Endothelial cell of umbilical vein (primary cell): ENCODE results near the gene CCR2. TPM values are rescaled to one million over a fixed set of nuclear protein-coding genes. Genes with fewer than 3 reads are reported as not detected.

Experiments
- BruUV-seq: library from RNA; stranded (reverse); fragments of 400-500 nt; replicated peaks from 2 replicates; lab custom pipeline; 2021; lab: Mats Ljungman, UMichigan
- CTCF ChIA-PET: fragments of 300-600, 350-600 bp; sonication (Branson Sonifier 250); formaldehyde crosslinking; loops from one replicate; lab custom pipeline; 2021; ENCODE audit warnings: antibody characterized with exemption, inconsistent platforms; lab: Charles Lee
- POLR2A ChIA-PET: fragments of 300-600, 350-600 bp; sonication (Branson Sonifier 250); formaldehyde crosslinking; loops from one replicate; lab custom pipeline; 2021; ENCODE audit warnings: antibody characterized with exemption, inconsistent platforms; lab: Charles Lee
- DNase-seq: peaks from one replicate; pipeline ENCODE4 v3.0.0-alpha.2; 2011; ENCODE audit warnings: low read depth, low spot score
- FAIRE-seq: peaks from 2 replicates; lab custom pipeline; 2011; peaks lifted over from hg19 to GRCh38; lab: Jason Lieb, UNC
- H2AFZ ChIP-seq: 2 replicates; pipeline ENCODE4 v1.6.0; 2012; ENCODE audit warnings: low read depth, low read length, control low read depth, inconsistent platforms
- H3K27ac ChIP-seq: 2 replicates; pipeline ENCODE4 v1.5.1; 2011; ENCODE audit warnings: low read depth, mild to moderate bottlenecking, control low read depth, low read length, moderate library complexity; ENCODE audit not compliant: insufficient read depth
- H3K27me3 ChIP-seq, 2 experiments: 2 replicates each; pipeline versions ENCODE4 v1.6.0 to v1.6.1; 2011; ENCODE audit warnings: low read length in 2 of 2, mixed read lengths in 1 of 2; ENCODE audit not compliant: control insufficient read depth in 2 of 2, insufficient read depth in 2 of 2
- H3K36me3 ChIP-seq, 2 experiments: 2 replicates in 1 of 2; 3 replicates in 1 of 2; pipeline ENCODE4 v1.5.1; 2011; ENCODE audit warnings: low read length in 2 of 2, mild to moderate bottlenecking in 1 of 2, moderate library complexity in 1 of 2; ENCODE audit not compliant: control insufficient read depth in 2 of 2, insufficient read depth in 2 of 2; ENCODE audit errors: extremely low read depth in 1 of 2
- H3K4me1 ChIP-seq: 3 replicates; pipeline ENCODE4 v1.5.1; 2011; ENCODE audit warnings: mild to moderate bottlenecking, low read length; ENCODE audit not compliant: control insufficient read depth, insufficient read depth; ENCODE audit errors: extremely low read depth
- H3K4me2 ChIP-seq: 2 replicates; pipeline ENCODE4 v1.6.1; 2011; ENCODE audit warnings: low read length, control low read depth, mixed read lengths; ENCODE audit not compliant: insufficient read depth
- H3K4me3 ChIP-seq, 3 experiments: fragments of 200-600 bp in 1 of 3; sonication (generic), shearing (Covaris generic) in 1 of 3; replicated peaks in 1 of 3; 2 replicates each; pipeline ENCODE4 v1.5.1; 2011 to 2016; ENCODE audit warnings: control low read depth in 3 of 3, low read length in 3 of 3, mild to moderate bottlenecking in 2 of 3, inconsistent platforms in 1 of 3, low read depth in 1 of 3, moderate library complexity in 1 of 3; ENCODE audit not compliant: insufficient read depth in 1 of 3
- H3K79me2 ChIP-seq: 2 replicates; pipeline ENCODE4 v1.6.0; 2012; ENCODE audit warnings: low read length, inconsistent platforms; ENCODE audit not compliant: control insufficient read depth, insufficient read depth
- H3K9ac ChIP-seq: replicated peaks from 2 replicates; pipeline ENCODE3; 2011; ENCODE audit warnings: low read length, control low read depth; ENCODE audit not compliant: insufficient read depth; ENCODE audit errors: extremely low read depth
- H3K9me1 ChIP-seq: replicated peaks from 3 replicates; pipeline ENCODE4 v1.6.0; 2011; ENCODE audit warnings: mild to moderate bottlenecking, low read length; ENCODE audit not compliant: control insufficient read depth, insufficient read depth; ENCODE audit errors: extremely low read depth
- H3K9me3 ChIP-seq: replicated peaks from 2 replicates; pipeline ENCODE4 v1.5.1; 2012; ENCODE audit warnings: low read length, inconsistent platforms; ENCODE audit not compliant: control insufficient read depth, insufficient read depth
- H4K20me1 ChIP-seq: replicated peaks from 2 replicates; pipeline ENCODE3; 2011; ENCODE audit warnings: mild to moderate bottlenecking, low read length; ENCODE audit not compliant: control insufficient read depth, insufficient read depth; ENCODE audit errors: extremely low read depth
- CTCF ChIP-seq, 2 donors: IDR thresholded peaks; 1 replicate in 1 of 2; 2 replicates in 1 of 2; pipeline ENCODE4 v1.5.1; 2011; ENCODE audit warnings: low read length in 2 of 2, mild to moderate bottlenecking in 2 of 2, moderate library complexity in 2 of 2, control low read depth in 1 of 2, inconsistent platforms in 1 of 2, low read depth in 1 of 2; ENCODE audit not compliant: insufficient read depth in 1 of 2; ENCODE audit errors: extremely low read depth in 1 of 2
- EZH2 ChIP-seq: IDR thresholded peaks from 2 replicates; pipeline ENCODE4 v1.6.1; 2012; ENCODE audit warnings: borderline replicate concordance, low read depth, mild to moderate bottlenecking, moderate library complexity, low read length, inconsistent platforms; ENCODE audit not compliant: severe bottlenecking
- FOS ChIP-seq: IDR thresholded peaks from 2 replicates; pipeline ENCODE4 v1.6.1; 2011; ENCODE audit warnings: mild to moderate bottlenecking, low read length, moderate library complexity, borderline replicate concordance; ENCODE audit not compliant: insufficient read depth
- GATA2 ChIP-seq: IDR thresholded peaks from 2 replicates; pipeline ENCODE4 v1.7.0; 2011; ENCODE audit warnings: low read depth, mild to moderate bottlenecking, moderate library complexity, mixed read lengths, low read length; ENCODE audit not compliant: insufficient read length, insufficient read depth
- JUN ChIP-seq: IDR thresholded peaks from 2 replicates; pipeline ENCODE4 v1.6.1; 2011; ENCODE audit warnings: borderline replicate concordance, low read depth; ENCODE audit not compliant: insufficient read length, insufficient read depth
- MYC ChIP-seq: IDR thresholded peaks from one replicate; pipeline ENCODE4 v1.6.1; 2011; ENCODE audit warnings: mild to moderate bottlenecking, low read depth, low read length
- POLR2A ChIP-seq: IDR thresholded peaks from 2 replicates; pipeline ENCODE4 v1.6.1; 2012; ENCODE audit warnings: low read depth, mild to moderate bottlenecking, control low read depth, low read length
- POLR2AphosphoS5 ChIP-seq: IDR thresholded peaks from 2 replicates; pipeline ENCODE4 v1.6.1; 2012; ENCODE audit warnings: low read depth, mild to moderate bottlenecking, control low read depth, low read length, moderate library complexity; ENCODE audit not compliant: insufficient read depth
- dilution Hi-C: fragments of 300-500 bp; cut with MboI; formaldehyde crosslinking; loops from one replicate; pipeline ENCODE4 v1.15.0; 2019; ENCODE audit warnings: low sequenced_read_pairs; ENCODE audit not compliant: extremely low pct_ligation_motif_present
- intact Hi-C: fragments of 100-400 bp; cut with micrococcal nuclease; formaldehyde crosslinking; loops from one replicate; pipeline ENCODE4 v1.10.0; 2022
- polyA plus RNA-seq, 4 experiments: library from polyadenylated mRNA; depleted of rRNA in 3 of 4; stranded (reverse) in 3 of 4; unstranded in 1 of 4; fragments of >200 nt; gene quantifications; 2 replicates each; pipeline versions ENCODE4 v1.2.1 to v1.2.3, GENCODE V29; 2011 to 2012; ENCODE audit warnings: missing spikeins in 1 of 4
- total RNA-seq: library from RNA; stranded (reverse); gene quantifications from 2 replicates; pipeline ENCODE4 v1.2.3, GENCODE V29; 2021
- TF ChIP-seq, protein P1 (sequence below): IDR thresholded peaks from 2 replicates; pipeline ENCODE4 v1.6.1; 2011; ENCODE audit not compliant: insufficient read depth, insufficient read length

Gene CCR2
- total and polyA plus RNA-seq, 2 donors (not counting 3 experiments of a cell fraction or from before 2014, with no cell fraction given), result not detected

- H3K79me2 ChIP-seq, result no peaks in the 10 kb centered on the region
- DNase-seq, result no peak
- H2AFZ ChIP-seq, result no peak overlapping the region
- no peaks in the 10 kb centered on the region for H4K20me1 ChIP-seq
- POLR2A ChIA-PET, result no interaction called here
- H3K27me3 ChIP-seq, result peaks cover 8 to 13% of the 10 kb centered on the region in 2 experiments
- no peak overlapping the region for H3K27ac ChIP-seq
- no peaks in the 10 kb centered on the region for H3K36me3 ChIP-seq
- dilution Hi-C loops, result no loop called here
- FAIRE-seq, result no peak
- no peaks in the 10 kb centered on the region for H3K9me3 ChIP-seq
- H3K4me2 ChIP-seq, result no peak overlapping the region
- no peak overlapping the region for H3K4me3 ChIP-seq
- intact Hi-C loops, result no loop called here
- no peaks in the 10 kb centered on the region for H3K4me1 ChIP-seq
- no peaks in the 10 kb centered on the region for H3K9me1 ChIP-seq
- BruUV-seq, result no TSS peak
- CTCF ChIA-PET, result interaction anchor here (1.2 to 2.1 kb wide), 3 partner anchors 13 to 89 kb away, joined by 4 to 8 read pairs (median 5); no protein-coding TSS in a partner anchor
- TF ChIP-seq POLR2AphosphoS5 (no peak), MYC (no peak)
- H3K9ac ChIP-seq, result no peak overlapping the region
Measured at GRCh38 chr3:46365041-46365440, 11.1 kb downstream of the CCR2 start.

DNA sequence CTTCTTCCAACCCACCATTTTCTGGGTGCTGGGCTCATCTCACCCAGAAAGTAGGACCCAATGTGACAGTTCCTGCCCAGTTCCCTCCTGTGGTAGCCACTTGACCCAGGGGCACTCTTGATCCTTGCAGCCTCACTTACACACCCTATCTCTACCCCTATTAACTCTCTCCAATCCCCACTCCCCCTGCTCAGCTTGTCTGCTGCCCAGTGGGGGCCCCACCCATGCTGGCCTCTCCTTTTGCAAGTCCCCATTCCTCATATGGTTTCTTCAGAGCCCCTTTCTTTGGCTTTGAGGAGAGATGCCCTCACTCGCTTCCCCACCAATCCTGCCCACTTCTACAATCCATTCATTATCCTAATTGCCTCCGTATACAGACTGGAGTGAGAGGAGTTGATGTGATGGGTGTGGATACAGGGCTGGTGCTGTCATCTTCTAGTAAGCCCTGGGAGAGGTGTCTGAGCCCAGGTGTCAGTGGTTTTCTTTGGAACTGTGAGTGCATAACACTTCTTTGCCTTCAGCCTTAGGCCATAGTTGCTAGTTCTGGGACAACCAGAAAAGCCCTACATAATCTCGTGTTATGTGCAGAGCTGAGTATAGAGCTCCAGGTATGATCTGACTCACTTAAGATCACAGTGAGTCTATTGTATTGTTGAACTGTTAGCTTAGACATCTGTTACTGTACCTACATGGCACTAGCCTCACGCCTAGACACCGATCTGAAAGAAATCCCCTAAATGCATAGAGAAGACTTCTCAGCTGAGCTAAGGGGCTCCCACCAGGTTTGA, 12.0 kb downstream of the CCR2 start:
- Histone ChIP-seq H3K4me3 (no peak overlapping the region), H3K4me1 (no peaks in the 10 kb centered on the region), H3K9me1 (no peaks in the 10 kb centered on the region), H3K79me2 (no peaks in the 10 kb centered on the region), H4K20me1 (no peaks in the 10 kb centered on the region), H2AFZ (no peak overlapping the region), H3K4me2 (no peak overlapping the region), H3K9me3 (no peaks in the 10 kb centered on the region), H3K36me3 (no peaks in the 10 kb centered on the region), H3K9ac (no peak overlapping the region), H3K27ac (no peak overlapping the region), H3K27me3 (peaks cover 8 to 11% of the 10 kb centered on the region in 2 experiments)
- CTCF ChIA-PET, result no interaction called here
- dilution Hi-C loops (no loop called here), intact Hi-C loops (no loop called here)
- no TSS peak for BruUV-seq
- DNase-seq, result no peak
- TF ChIP-seq MYC (no peak), JUN (no peak), CTCF (IDR thresholded peaks at IDR 0.05; ENCODE audit: extremely low read depth in 1 of 2, insufficient read depth in 1 of 2, low read depth in 1 of 2, low read length in 2 of 2) (no peak), POLR2A (no peak), EZH2 (no peak), GATA2 (no peak), FOS (no peak), POLR2AphosphoS5 (no peak)
- TF ChIP-seq, protein P1, sequence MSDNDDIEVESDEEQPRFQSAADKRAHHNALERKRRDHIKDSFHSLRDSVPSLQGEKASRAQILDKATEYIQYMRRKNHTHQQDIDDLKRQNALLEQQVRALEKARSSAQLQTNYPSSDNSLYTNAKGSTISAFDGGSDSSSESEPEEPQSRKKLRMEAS, result no peak
- POLR2A ChIA-PET, result no interaction called here
- FAIRE-seq, result no peak
